ENCODE results near the gene REX1BD.

- TF ChIP-seq POLR2AphosphoS5 (IDR thresholded peaks at IDR 0.05) = no peak
- no peak for TF ChIP-seq POLR2A (IDR thresholded peaks at IDR 0.05)
Measured at GRCh38 chr19:18568367-18568766, 20.2 kb upstream of the REX1BD start.

All from suprapubic skin (tissue), 4 donors.